ENCODE measurements around the gene DPYD. TPM values are rescaled to one million over a fixed set of nuclear protein-coding genes. Genes with fewer than 3 reads are reported as not detected.

Gene DPYD
- total and polyA plus RNA-seq, 12 donors: 4.1 to 22.0 (median 7.0) TPM

DNA sequence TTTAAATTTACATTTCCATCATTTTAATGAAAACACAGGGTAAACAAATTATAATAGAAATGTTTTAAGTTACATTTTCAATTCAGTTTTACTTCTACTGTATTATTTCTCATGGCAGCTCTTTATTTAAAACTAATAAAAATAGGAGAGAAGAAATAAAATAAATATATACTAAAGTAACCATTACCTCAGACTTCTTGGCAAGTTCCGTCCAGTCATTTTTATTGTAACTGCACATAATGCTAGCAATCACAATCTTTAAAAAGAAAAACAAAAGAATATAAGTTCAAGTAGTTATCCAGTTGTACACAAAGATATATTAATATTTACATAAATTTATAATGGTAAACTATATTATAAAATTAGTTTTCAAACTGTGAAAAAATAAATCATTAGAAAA lies 538.6 kb downstream of the DPYD start:
- TF ChIP-seq CTCF (IDR thresholded peaks at IDR 0.05): no peak
- Histone ChIP-seq H3K36me3 (peaks cover 0 to 6% (median 0%) of the 10 kb centered on the region in 9 donors), H3K27me3 (no peaks in the 10 kb centered on the region), H3K4me1 (peaks cover 0 to 10% (median 0%) of the 10 kb centered on the region in 9 donors), H3K4me3 (no peak overlapping the region), H3K9me3 (no peaks in the 10 kb centered on the region), H3K27ac (no peak overlapping the region)
- 98 to 100% methylated on average over 1 of the region's 1 CpG for WGBS, 2 donors
- intact Hi-C loops (cut with DNase I): no loop called here
- no peak for ATAC-seq
- no peak for DNase-seq

DNA sequence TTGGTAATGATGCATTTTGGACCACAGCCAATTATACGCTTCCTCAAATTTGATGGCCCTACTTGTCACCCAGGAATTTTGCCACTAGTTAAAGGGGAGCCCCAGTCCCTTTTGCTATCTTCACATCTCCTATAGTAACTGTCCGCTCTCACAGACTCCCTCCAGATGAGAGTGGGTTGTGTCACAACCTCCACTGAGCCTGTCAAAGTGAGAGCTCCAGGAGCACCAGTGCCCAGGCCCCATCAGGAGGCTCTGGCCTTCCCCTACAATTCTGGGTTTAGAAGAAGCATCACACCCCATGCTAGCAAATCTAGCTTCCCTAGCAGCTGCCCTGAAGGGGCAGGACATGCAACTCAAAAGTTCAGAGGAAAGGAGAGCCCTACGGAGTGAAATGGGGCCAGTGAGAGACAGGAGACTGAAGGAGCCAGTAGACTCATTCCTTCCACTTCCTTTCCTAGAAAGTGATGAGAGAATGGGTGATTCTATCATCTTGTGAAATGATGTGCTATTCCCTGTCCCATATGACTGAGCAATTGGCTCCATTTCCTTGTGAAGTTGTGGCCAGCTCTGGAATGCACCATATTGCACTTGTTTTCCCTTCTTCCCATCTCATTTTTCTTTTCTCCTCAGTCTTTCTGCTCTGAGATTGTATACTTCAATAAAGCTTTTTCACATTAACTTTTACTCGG lies 541.3 kb downstream of the DPYD start:
- ATAC-seq (peak in 1 of 8 donors; percentile 39), DNase-seq (no peak)
- Histone ChIP-seq H3K4me1 (peaks cover 0 to 9% (median 0%) of the 10 kb centered on the region in 9 donors), H3K27me3 (no peaks in the 10 kb centered on the region), H3K27ac (no peak overlapping the region), H3K9me3 (no peaks in the 10 kb centered on the region), H3K4me3 (no peak overlapping the region), H3K36me3 (peaks cover 0 to 6% (median 0%) of the 10 kb centered on the region in 9 donors)
- intact Hi-C loops (cut with DNase I): no loop called here
- WGBS, 2 donors: 82 to 84% methylated on average over 4 of the region's 4 CpGs
- no peak for TF ChIP-seq CTCF (IDR thresholded peaks at IDR 0.05)

- TF ChIP-seq CTCF (IDR thresholded peaks at IDR 0.05): no peak
- no peak for ATAC-seq
- WGBS, 2 donors: 93 to 95% methylated on average over 3 of the region's 3 CpGs
- intact Hi-C loops (cut with DNase I): no loop called here
- peaks cover 0 to under 1% (median 0%) of the 10 kb centered on the region in 9 donors for H3K4me1 ChIP-seq
- H3K27me3 ChIP-seq: no peaks in the 10 kb centered on the region
- H3K4me3 ChIP-seq: no peak overlapping the region
- H3K9me3 ChIP-seq: no peaks in the 10 kb centered on the region
- H3K27ac ChIP-seq: no peak overlapping the region
- no peak for DNase-seq
- peaks cover 0 to 7% (median 0%) of the 10 kb centered on the region in 9 donors for H3K36me3 ChIP-seq
These were observed 542.2 kb downstream of the DPYD start for GRCh38 chr1:97378596-97378995.

- TF ChIP-seq CTCF (IDR thresholded peaks at IDR 0.05): no peak
- Histone ChIP-seq H3K4me1 (no peaks in the 10 kb centered on the region), H3K9me3 (no peaks in the 10 kb centered on the region), H3K27ac (no peak overlapping the region), H3K4me3 (no peak overlapping the region), H3K36me3 (peaks cover 0 to 13% (median 0%) of the 10 kb centered on the region in 9 donors), H3K27me3 (no peaks in the 10 kb centered on the region)
- 69 to 82% methylated on average over 5 of the region's 5 CpGs for WGBS, 2 donors
- intact Hi-C loops (cut with DNase I): no loop called here
- no peak for DNase-seq
- no peak for ATAC-seq
These were observed 543.3 kb downstream of the DPYD start for GRCh38 chr1:97377432-97378034.

All from heart right ventricle (tissue), 16 donors.